Central memory CD4-positive, alpha-beta T cell (primary cell): ENCODE measurements around the gene FAM241A.
"Not testable (repeated sequence)": the region's sequence is repeated elsewhere in the genome, so short reads cannot be mapped to it uniquely, and the experiment has no call there.

Source experiments
- DNase-seq: peaks from one replicate; pipeline ENCODE4 v3.0.0; 2022

FAM241A gene

GRCh38 chr4:112140536-112140935 is 4.7 kb upstream of the FAM241A start:
- DNase-seq: no peak

GRCh38 chr4:112141366-112142138 is 3.7 kb upstream of the FAM241A start:
- no peak for DNase-seq

- DNase-seq: no peak
These were observed 3.1 kb upstream of the FAM241A start for GRCh38 chr4:112142182-112142581.

GRCh38 chr4:112143781-112144180 is 1.5 kb upstream of the FAM241A start:
- no peak for DNase-seq

- DNase-seq: no peak
These were observed 518 bp upstream of the FAM241A start for GRCh38 chr4:112144546-112145325.

GRCh38 chr4:112145790-112146501 is 692 bp downstream of the FAM241A start:
- DNase-seq: peak; percentile 65

- no peak for DNase-seq
These were observed 1.2 kb downstream of the FAM241A start for GRCh38 chr4:112146502-112146813.

- no peak for DNase-seq
These were observed 2.4 kb downstream of the FAM241A start for GRCh38 chr4:112147697-112148096.

- DNase-seq: no peak
These were observed 5.7 kb downstream of the FAM241A start for GRCh38 chr4:112150920-112151319.

GRCh38 chr4:112152521-112152920 is 7.3 kb downstream of the FAM241A start:
- no peak for DNase-seq

- no peak for DNase-seq
These were observed 8.0 kb downstream of the FAM241A start for GRCh38 chr4:112153211-112153791.

GRCh38 chr4:112156112-112156511 is 10.9 kb downstream of the FAM241A start:
- no peak for DNase-seq

GRCh38 chr4:112156553-112156952 is 11.3 kb downstream of the FAM241A start:
- no peak for DNase-seq

GRCh38 chr4:112163706-112164105 is 18.5 kb downstream of the FAM241A start:
- not testable (repeated sequence) for DNase-seq

- DNase-seq: peak; percentile 49
These were observed 22.5 kb downstream of the FAM241A start for GRCh38 chr4:112167794-112168193.

GRCh38 chr4:112168719-112169500 is 23.7 kb downstream of the FAM241A start:
- no peak for DNase-seq

- DNase-seq: no peak
These were observed 25.3 kb downstream of the FAM241A start for GRCh38 chr4:112170451-112170993.

- not testable (repeated sequence) for DNase-seq
These were observed 26.0 kb downstream of the FAM241A start for GRCh38 chr4:112171051-112171763.

- DNase-seq: no peak
These were observed 26.9 kb downstream of the FAM241A start for GRCh38 chr4:112172180-112172579.

GRCh38 chr4:112173593-112174558 is 28.6 kb downstream of the FAM241A start:
- no peak for DNase-seq
